ENCODE measurements around the gene DNAJB2.

DNAJB2 gene

DNA sequence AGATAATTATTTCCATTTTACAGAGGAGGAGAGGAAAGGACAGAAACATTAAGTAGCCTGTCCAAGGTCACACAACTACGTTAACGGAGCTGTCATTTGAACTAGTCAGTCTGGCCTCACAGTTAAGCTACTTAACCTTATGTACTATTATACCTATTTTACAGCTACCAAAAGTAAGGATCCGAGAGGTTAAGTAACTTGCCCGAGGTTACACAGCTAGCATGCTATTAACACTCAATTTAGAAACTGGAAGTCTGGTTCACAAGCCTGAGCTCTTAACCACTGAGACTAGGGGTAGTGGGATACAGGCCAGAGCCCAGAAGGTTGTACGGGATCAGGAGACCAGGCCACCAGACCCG, 34.4 kb upstream of the DNAJB2 start:
- TF ChIP-seq POLR2AphosphoS5 (IDR thresholded peaks at IDR 0.05; ENCODE audit: low read depth) (no peak), REST (IDR thresholded peaks at IDR 0.05; ENCODE audit: insufficient replicate concordance, low read depth) (no peak), CTCF (IDR thresholded peaks at IDR 0.05; ENCODE audit: insufficient read depth, low read length) (no peak), SPI1 (IDR thresholded peaks at IDR 0.05; ENCODE audit: borderline replicate concordance, low read depth) (no peak), GABPA (IDR thresholded peaks at IDR 0.05; ENCODE audit: low read depth) (no peak)
- peak overlapping the region; percentile 87 for H3K4me3 ChIP-seq (replicated peaks; ENCODE audit: insufficient read depth, low read length)
- DNase-seq (ENCODE audit: low read depth in 1 of 2, low spot score in 1 of 2): no peak
- peak overlapping the region; percentile 85 for H3K27ac ChIP-seq (replicated peaks)
- H3K27me3 ChIP-seq (ENCODE audit: insufficient read depth, poor library complexity, severe bottlenecking): no peaks in the 10 kb centered on the region

DNA sequence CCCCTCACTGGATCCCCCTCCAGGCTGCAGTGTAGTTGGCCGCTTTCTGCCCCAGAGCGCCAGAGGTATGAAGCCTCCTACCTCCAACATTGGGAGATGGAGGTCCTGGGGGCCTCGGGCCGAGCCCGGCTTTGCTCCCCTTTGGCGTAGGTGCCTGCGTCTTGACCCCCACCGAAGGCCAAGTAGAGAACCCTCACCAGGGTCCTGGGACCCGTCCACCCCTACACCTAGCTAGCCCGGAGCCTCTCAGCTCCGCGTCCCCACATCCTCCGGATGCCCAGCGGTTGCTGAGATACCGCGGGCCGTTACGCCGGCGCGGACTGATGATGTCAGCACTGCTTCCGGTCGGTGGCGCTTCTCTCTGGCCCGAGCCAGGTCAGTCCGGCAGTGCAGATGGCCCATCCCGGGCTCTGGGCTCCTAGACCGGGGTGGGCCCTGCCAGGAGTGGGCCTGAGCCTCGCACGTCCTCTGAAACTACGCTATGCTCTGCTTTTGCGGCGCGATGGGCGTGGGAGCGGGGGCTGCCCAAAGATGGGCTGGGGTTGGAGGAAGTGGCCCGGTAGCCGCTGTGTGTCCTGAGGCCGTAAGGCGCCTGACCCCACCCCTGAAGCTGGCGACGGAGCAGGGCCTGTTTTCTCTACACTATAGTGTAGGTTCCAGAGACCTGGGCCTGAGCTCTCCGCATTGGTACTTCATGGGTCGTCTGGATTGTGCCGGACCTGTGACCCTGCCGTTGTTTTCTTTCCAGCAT, 33.8 kb upstream of the DNAJB2 start, which contains the start of the genes GLB1L and STK16:
GLB1L (minus strand) TSS at position 297 of the 751 bp plus-strand sequence. CDS start 1,871 bp downstream, outside the sequence.
STK16 (plus strand) TSS at position 332 of the 751 bp plus-strand sequence. CDS start 521 bp downstream, outside the sequence.
- peak; percentile 90 to 93 for DNase-seq (ENCODE audit: low read depth in 1 of 2, low spot score in 1 of 2)
- TF ChIP-seq POLR2AphosphoS5 (IDR thresholded peaks at IDR 0.05; ENCODE audit: low read depth): peak; percentile 54
- TF ChIP-seq SPI1 (IDR thresholded peaks at IDR 0.05; ENCODE audit: borderline replicate concordance, low read depth): peak; percentile 52; the same call in 1 of the 2 replicates
- no peak for TF ChIP-seq REST (IDR thresholded peaks at IDR 0.05; ENCODE audit: insufficient replicate concordance, low read depth)
- TF ChIP-seq CTCF (IDR thresholded peaks at IDR 0.05; ENCODE audit: insufficient read depth, low read length): no peak
- TF ChIP-seq GABPA (IDR thresholded peaks at IDR 0.05; ENCODE audit: low read depth): peak; percentile 78

DNA sequence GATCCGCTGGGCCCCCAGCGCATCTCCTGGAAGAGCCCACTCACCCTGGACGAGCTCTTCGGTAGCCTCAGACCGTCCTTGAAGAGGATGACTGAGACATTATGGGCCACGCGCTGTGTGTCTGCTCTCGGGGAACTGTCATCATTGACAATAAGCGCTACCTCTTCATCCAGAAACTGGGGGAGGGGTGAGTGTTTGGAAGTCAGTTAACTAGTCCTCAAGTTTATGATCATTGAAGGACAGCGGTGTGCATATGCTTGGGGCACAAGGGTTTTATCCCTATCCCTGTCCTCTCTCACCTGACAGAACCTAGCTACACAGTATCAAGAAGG, 33.3 kb upstream of the DNAJB2 start:
- TF ChIP-seq REST (IDR thresholded peaks at IDR 0.05; ENCODE audit: insufficient replicate concordance, low read depth) (no peak), POLR2AphosphoS5 (IDR thresholded peaks at IDR 0.05; ENCODE audit: low read depth) (no peak), SPI1 (IDR thresholded peaks at IDR 0.05; ENCODE audit: borderline replicate concordance, low read depth) (no peak), GABPA (IDR thresholded peaks at IDR 0.05; ENCODE audit: low read depth) (no peak), CTCF (IDR thresholded peaks at IDR 0.05; ENCODE audit: insufficient read depth, low read length) (no peak)
- Histone ChIP-seq H3K4me3 (replicated peaks; ENCODE audit: insufficient read depth, low read length) (peak overlapping the region; percentile 87), H3K27me3 (ENCODE audit: insufficient read depth, poor library complexity, severe bottlenecking) (no peaks in the 10 kb centered on the region), H3K27ac (replicated peaks) (peak overlapping the region; percentile 85)
- no peak for DNase-seq (ENCODE audit: low read depth in 1 of 2, low spot score in 1 of 2)

More for the DNA sequence above, 33.8 kb upstream of the DNAJB2 start, which contains the start of the genes GLB1L and STK16:
- Histone ChIP-seq H3K27ac (replicated peaks) (peak within 1 kb of the TSS; percentile 85), H3K27me3 (ENCODE audit: insufficient read depth, poor library complexity, severe bottlenecking) (no peaks in the 10 kb centered on the region), H3K4me3 (replicated peaks; ENCODE audit: insufficient read depth, low read length) (peak within 1 kb of the TSS; percentile 87)
